Smooth muscle cell (in vitro differentiated cells): ENCODE results near the gene MUC3A. TPM values are rescaled to one million over a fixed set of nuclear protein-coding genes. Genes with fewer than 3 reads are reported as not detected.
"Not testable (repeated sequence)": the region's sequence is repeated elsewhere in the genome, so short reads cannot be mapped to it uniquely, and the experiment has no call there.

Experiments used
- DNase-seq: peaks from one replicate; lab custom pipeline; 2025; ENCODE audit not compliant: unreplicated experiment; lab: John Stamatoyannopoulos, UW
- H2AFZ ChIP-seq: fragments of 200-600 bp; sonication (generic); 2 replicates; pipeline ENCODE4 v1.6.0; 2016; ENCODE audit warnings: antibody characterized with exemption, low read depth, mild to moderate bottlenecking
- H3F3A ChIP-seq: fragments of 200-600 bp; sonication (generic); 2 replicates; pipeline ENCODE4 v1.6.0; 2017; ENCODE audit warnings: antibody characterized with exemption, low read depth
- H3K27ac ChIP-seq: fragments of 200-600 bp; sonication (generic); 2 replicates; pipeline ENCODE4 v1.5.1; 2016; ENCODE audit warnings: low read depth, mild to moderate bottlenecking
- H3K27me3 ChIP-seq: fragments of 200-600 bp; sonication (generic); 2 replicates; pipeline ENCODE4 v1.6.1; 2016; ENCODE audit warnings: low read depth, mild to moderate bottlenecking
- H3K36me3 ChIP-seq: fragments of 200-600 bp; sonication (generic); 2 replicates; pipeline ENCODE4 v1.5.1; 2016; ENCODE audit warnings: low read depth
- H3K4me1 ChIP-seq: fragments of 200-600 bp; sonication (generic); 2 replicates; pipeline ENCODE4 v1.5.1; 2016; ENCODE audit warnings: low read depth
- H3K4me2 ChIP-seq: fragments of 200-600 bp; sonication (generic); 2 replicates; pipeline ENCODE4 v1.6.0; 2016; ENCODE audit warnings: mild to moderate bottlenecking
- H3K4me3 ChIP-seq: fragments of 200-600 bp; sonication (generic); 2 replicates; pipeline ENCODE4 v1.5.1; 2016; ENCODE audit warnings: mild to moderate bottlenecking
- H3K79me2 ChIP-seq: fragments of 200-600 bp; sonication (generic); 2 replicates; pipeline ENCODE4 v1.6.0; 2016; ENCODE audit warnings: low read depth, mild to moderate bottlenecking
- H3K9ac ChIP-seq: fragments of 200-600 bp; sonication (generic); 2 replicates; pipeline ENCODE4 v1.6.0; 2016; ENCODE audit warnings: low read depth
- H3K9me3 ChIP-seq: fragments of 200-600 bp; sonication (generic); replicated peaks from 2 replicates; pipeline ENCODE4 v1.5.1; 2016; ENCODE audit warnings: low read depth
- H4K20me1 ChIP-seq: fragments of 200-600 bp; sonication (generic); 2 replicates; pipeline ENCODE4 v1.6.0; 2016; ENCODE audit warnings: low read depth
- WGBS: methylation state at CpG from one replicate; pipeline ENCODE4 v1.1.7; 2016; ENCODE audit warnings: low lambda C conversion rate; 5-methylcytosine and 5-hydroxymethylcytosine counted together
- polyA plus RNA-seq: library from polyadenylated mRNA; unstranded; fragments of >200 nt; fragmentation: Nextera tagmentation; extraction: Ambion mirVana; gene quantifications from 2 replicates; pipeline ENCODE4 v1.2.1, GENCODE V29; 2016
- total RNA-seq: library from RNA; depleted of rRNA; stranded (reverse); fragments of >200 nt; gene quantifications from 2 replicates; pipeline ENCODE4 v1.2.3, GENCODE V29; 2014
- TF ChIP-seq, protein P1 (sequence below): fragments of 200-600 bp; sonication (generic); IDR thresholded peaks from 2 replicates; pipeline ENCODE4 v1.5.1; 2017; ENCODE audit warnings: borderline replicate concordance, mild to moderate bottlenecking, antibody characterized with exemption; ENCODE audit not compliant: insufficient read depth, poor library complexity, severe bottlenecking

Gene MUC3A
- total and polyA plus RNA-seq, 2 experiments from 2014 or later = not detected

DNA sequence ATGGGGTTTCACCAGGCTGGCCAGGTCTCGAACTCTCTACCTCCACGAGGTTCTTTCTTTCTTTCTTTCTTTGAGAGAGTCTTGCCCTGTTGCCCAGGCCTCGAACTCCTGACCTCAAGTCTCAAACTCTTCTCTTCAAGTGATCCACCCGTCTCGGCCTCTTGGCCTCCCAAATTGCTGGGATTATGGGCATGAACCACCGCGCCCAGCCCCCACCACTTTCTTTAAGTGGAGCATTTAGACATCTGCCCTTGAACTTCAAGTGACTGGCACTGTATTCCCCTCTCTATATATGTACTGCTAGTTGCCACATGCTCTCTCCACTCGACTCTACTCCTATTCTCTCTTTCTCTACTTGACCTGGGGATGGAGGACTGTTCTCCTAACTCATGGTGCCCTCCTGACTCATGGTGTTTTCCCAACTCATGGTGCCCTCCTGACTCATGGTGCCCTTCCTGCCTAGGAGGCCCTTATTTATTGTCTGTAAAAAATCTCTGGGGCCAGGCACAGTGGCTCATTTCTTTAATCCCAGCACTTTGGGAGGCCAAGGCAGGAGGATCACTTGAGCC is 34.4 kb upstream of the MUC3A start:
- H3F3A ChIP-seq = no peaks in the 10 kb centered on the region
- H3K79me2 ChIP-seq = no peaks in the 10 kb centered on the region
- DNase-seq = no peak
- TF ChIP-seq, protein P1, sequence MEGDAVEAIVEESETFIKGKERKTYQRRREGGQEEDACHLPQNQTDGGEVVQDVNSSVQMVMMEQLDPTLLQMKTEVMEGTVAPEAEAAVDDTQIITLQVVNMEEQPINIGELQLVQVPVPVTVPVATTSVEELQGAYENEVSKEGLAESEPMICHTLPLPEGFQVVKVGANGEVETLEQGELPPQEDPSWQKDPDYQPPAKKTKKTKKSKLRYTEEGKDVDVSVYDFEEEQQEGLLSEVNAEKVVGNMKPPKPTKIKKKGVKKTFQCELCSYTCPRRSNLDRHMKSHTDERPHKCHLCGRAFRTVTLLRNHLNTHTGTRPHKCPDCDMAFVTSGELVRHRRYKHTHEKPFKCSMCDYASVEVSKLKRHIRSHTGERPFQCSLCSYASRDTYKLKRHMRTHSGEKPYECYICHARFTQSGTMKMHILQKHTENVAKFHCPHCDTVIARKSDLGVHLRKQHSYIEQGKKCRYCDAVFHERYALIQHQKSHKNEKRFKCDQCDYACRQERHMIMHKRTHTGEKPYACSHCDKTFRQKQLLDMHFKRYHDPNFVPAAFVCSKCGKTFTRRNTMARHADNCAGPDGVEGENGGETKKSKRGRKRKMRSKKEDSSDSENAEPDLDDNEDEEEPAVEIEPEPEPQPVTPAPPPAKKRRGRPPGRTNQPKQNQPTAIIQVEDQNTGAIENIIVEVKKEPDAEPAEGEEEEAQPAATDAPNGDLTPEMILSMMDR = no peak
- no peak overlapping the region for H3K9ac ChIP-seq
- H4K20me1 ChIP-seq = no peaks in the 10 kb centered on the region
- 91% methylated on average over 8 of the region's 8 CpGs for WGBS
- H3K4me2 ChIP-seq = no peak overlapping the region
- no peak overlapping the region for H2AFZ ChIP-seq
- no peaks in the 10 kb centered on the region for H3K9me3 ChIP-seq
- H3K4me1 ChIP-seq = no peaks in the 10 kb centered on the region
- no peak overlapping the region for H3K27ac ChIP-seq
- no peaks in the 10 kb centered on the region for H3K27me3 ChIP-seq
- no peaks in the 10 kb centered on the region for H3K36me3 ChIP-seq
- no peak overlapping the region for H3K4me3 ChIP-seq

- H3K4me3 ChIP-seq, H3K9ac ChIP-seq, DNase-seq, H3K79me2 ChIP-seq, H3K36me3 ChIP-seq, H3K27me3 ChIP-seq, H4K20me1 ChIP-seq, H3K4me2 ChIP-seq, H2AFZ ChIP-seq, H3K4me1 ChIP-seq, H3K27ac ChIP-seq, H3K9me3 ChIP-seq, H3F3A ChIP-seq: not testable (repeated sequence)
- WGBS = 96% methylated on average over 5 of the region's 5 CpGs
These were observed 30.0 kb upstream of the MUC3A start for GRCh38 chr7:100919335-100919734.

DNA sequence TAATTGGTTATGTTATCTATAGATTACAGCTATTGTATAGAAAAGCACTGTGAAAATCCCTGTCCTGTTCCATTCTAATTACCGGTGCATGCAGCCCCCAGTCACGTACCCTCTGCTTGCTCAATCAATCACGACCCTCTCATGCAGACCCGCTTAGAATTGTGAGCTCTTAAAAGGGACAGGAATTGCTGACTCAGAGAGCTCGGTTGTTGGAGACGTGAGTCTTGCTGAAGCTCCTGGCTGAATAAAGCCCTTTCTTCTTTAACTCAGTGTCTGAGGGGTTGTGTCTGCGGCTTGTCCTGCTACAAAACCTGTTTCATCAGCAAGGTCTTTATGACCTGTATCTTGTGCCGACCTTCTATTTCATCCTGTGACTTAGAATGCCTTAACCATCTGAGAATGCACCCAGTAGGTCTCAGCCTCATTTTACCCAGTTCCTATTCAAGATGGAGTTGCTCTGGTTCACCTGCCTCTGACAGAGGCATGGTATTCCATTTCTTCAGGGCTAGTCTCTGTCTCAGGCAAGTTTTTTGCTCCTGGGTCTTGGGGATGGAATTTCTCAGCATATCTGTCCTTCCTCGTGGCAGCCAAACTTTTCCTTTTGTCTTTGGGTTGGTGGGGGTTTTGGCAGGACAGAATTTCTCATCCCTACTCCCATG is 29.4 kb upstream of the MUC3A start:
- H3K4me3 ChIP-seq, H3K27ac ChIP-seq, H3K36me3 ChIP-seq, H3K4me1 ChIP-seq, H3F3A ChIP-seq, H3K9me3 ChIP-seq, DNase-seq, H3K4me2 ChIP-seq, H3K27me3 ChIP-seq, H4K20me1 ChIP-seq, H2AFZ ChIP-seq, H3K9ac ChIP-seq, H3K79me2 ChIP-seq: not testable (repeated sequence)
- 81% methylated on average over 9 of the region's 9 CpGs for WGBS

DNA sequence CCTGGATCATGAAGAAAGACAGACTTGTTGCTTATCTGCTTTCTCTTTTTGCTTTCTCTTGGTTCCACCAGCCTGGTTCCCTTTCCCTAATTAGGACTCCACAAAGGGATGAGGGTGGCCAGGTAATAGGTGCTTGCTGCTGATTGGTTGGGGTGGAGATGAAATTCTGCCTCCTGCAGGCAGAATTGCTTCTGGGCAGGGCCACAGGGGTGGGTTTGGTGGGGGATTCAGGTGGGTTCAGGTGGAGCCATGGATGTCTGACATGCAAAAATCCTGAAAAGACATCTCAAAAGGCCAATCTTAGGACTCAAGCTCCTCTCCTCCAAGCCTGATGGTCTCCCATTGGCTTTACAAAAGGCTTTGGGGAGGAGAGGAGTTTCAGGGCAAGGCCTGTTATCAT is 28.3 kb upstream of the MUC3A start:
- DNase-seq = no peak
- Histone ChIP-seq H3F3A (no peaks in the 10 kb centered on the region), H3K4me3 (no peak overlapping the region), H3K9me3 (no peaks in the 10 kb centered on the region), H3K4me2 (no peak overlapping the region), H4K20me1 (no peaks in the 10 kb centered on the region), H3K9ac (no peak overlapping the region), H3K27ac (no peak overlapping the region), H3K4me1 (no peaks in the 10 kb centered on the region), H3K27me3 (no peaks in the 10 kb centered on the region), H3K79me2 (no peaks in the 10 kb centered on the region), H3K36me3 (no peaks in the 10 kb centered on the region), H2AFZ (no peak overlapping the region)
- TF ChIP-seq, protein P1 = no peak

- not testable (repeated sequence) for H3K4me1 ChIP-seq, H3K9me3 ChIP-seq, H3F3A ChIP-seq, H3K4me2 ChIP-seq, H3K27ac ChIP-seq, H3K4me3 ChIP-seq, H3K79me2 ChIP-seq, DNase-seq, H2AFZ ChIP-seq, H3K36me3 ChIP-seq, H4K20me1 ChIP-seq, H3K9ac ChIP-seq, H3K27me3 ChIP-seq
- WGBS = 49% methylated on average over 4 of the region's 4 CpGs
These were observed 25.7 kb upstream of the MUC3A start for GRCh38 chr7:100923616-100924015.
